SK-N-SH (cell line): ENCODE measurements around the gene HHAT.

ENCODE experiments used
- CHD2 ChIP-seq: fragments of 150-350 bp; IDR thresholded peaks from 2 replicates; pipeline ENCODE4 v1.6.1; 2018; ENCODE audit warnings: low read length; ENCODE audit not compliant: partially characterized antibody
- FOXM1 ChIP-seq: IDR thresholded peaks from 2 replicates; pipeline ENCODE4 v1.4.0; 2012; ENCODE audit warnings: low read depth, mild to moderate bottlenecking
- MEF2A ChIP-seq: IDR thresholded peaks from 2 replicates; pipeline ENCODE4 v1.4.0; 2012; ENCODE audit warnings: low read depth, borderline replicate concordance
- NRF1 ChIP-seq: IDR thresholded peaks from 2 replicates; pipeline ENCODE4 v1.6.1; 2012; ENCODE audit warnings: low read depth, mild to moderate bottlenecking, low read length
- POLR2AphosphoS5 ChIP-seq: IDR thresholded peaks from 2 replicates; pipeline ENCODE4 v1.6.1; 2012; ENCODE audit warnings: low read depth, low read length
- RCOR1 ChIP-seq: fragments of 150-350 bp; IDR thresholded peaks from 2 replicates; pipeline ENCODE4 v1.6.1; 2017; ENCODE audit warnings: antibody characterized with exemption, low read length
- TAF1 ChIP-seq: IDR thresholded peaks from 2 replicates; pipeline ENCODE4 v1.6.1; 2012; ENCODE audit warnings: low read depth, mild to moderate bottlenecking, low read length, moderate library complexity, borderline replicate concordance
- YY1 ChIP-seq: IDR thresholded peaks from 2 replicates; pipeline ENCODE4 v1.4.0; 2012; ENCODE audit warnings: low read depth, mild to moderate bottlenecking
- TF ChIP-seq, protein P1 (sequence below): fragments of 200-600 bp; sonication (generic); IDR thresholded peaks from 2 replicates; pipeline ENCODE4 v1.6.1; 2017; ENCODE audit warnings: antibody characterized with exemption, mild to moderate bottlenecking, moderate library complexity
- TF ChIP-seq, protein P2 (sequence below): IDR thresholded peaks from 2 replicates; pipeline ENCODE4 v1.4.0; 2012; ENCODE audit warnings: low read depth
- TF ChIP-seq, protein P3 (sequence below): fragments of 150-350 bp; IDR thresholded peaks from 2 replicates; pipeline ENCODE4 v1.6.1; 2016; ENCODE audit warnings: mild to moderate bottlenecking, low read depth, low read length

DNA sequence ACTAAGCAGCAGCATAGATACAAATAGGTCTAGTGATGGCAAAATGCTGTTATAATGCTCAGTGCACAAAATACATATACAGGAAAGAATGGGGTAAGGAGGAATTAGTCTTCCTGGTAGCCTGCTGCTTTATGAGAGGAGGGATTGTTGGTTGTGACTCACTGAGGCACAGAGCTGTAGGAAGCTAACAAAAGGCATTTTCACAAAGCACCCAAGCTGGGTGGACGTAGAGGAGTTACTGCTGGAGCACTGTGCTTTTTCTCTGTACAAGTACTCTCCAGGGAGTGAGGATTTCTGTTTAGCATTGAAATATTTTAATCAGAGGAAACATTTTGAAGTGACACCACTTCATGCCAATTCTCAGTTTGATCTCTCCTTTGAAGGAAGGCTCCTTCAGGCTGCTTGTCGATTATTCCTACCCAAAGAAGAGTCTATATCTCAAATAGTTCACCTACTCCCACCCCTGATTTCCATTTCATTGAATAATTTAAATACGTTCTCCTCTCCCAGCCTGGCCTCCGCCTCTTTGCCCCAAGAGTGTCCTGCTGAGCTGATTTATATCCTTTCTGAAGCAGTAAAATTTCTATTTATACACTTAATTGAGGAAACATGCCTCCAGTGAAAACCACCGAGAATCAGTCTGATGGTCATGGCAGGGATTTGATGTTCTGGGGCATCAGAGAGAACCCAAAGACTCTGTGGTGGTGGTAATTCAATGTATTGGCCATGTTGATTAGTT, 271.9 kb downstream of the HHAT start:
- TF ChIP-seq, protein P1, sequence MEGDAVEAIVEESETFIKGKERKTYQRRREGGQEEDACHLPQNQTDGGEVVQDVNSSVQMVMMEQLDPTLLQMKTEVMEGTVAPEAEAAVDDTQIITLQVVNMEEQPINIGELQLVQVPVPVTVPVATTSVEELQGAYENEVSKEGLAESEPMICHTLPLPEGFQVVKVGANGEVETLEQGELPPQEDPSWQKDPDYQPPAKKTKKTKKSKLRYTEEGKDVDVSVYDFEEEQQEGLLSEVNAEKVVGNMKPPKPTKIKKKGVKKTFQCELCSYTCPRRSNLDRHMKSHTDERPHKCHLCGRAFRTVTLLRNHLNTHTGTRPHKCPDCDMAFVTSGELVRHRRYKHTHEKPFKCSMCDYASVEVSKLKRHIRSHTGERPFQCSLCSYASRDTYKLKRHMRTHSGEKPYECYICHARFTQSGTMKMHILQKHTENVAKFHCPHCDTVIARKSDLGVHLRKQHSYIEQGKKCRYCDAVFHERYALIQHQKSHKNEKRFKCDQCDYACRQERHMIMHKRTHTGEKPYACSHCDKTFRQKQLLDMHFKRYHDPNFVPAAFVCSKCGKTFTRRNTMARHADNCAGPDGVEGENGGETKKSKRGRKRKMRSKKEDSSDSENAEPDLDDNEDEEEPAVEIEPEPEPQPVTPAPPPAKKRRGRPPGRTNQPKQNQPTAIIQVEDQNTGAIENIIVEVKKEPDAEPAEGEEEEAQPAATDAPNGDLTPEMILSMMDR, result no peak
- TF ChIP-seq FOXM1 (no peak), TAF1 (no peak), MEF2A (no peak), RCOR1 (no peak), NRF1 (no peak), YY1 (no peak), POLR2AphosphoS5 (no peak), CHD2 (no peak)
- TF ChIP-seq, protein P2, sequence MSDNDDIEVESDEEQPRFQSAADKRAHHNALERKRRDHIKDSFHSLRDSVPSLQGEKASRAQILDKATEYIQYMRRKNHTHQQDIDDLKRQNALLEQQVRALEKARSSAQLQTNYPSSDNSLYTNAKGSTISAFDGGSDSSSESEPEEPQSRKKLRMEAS, result no peak
- TF ChIP-seq, protein P3, sequence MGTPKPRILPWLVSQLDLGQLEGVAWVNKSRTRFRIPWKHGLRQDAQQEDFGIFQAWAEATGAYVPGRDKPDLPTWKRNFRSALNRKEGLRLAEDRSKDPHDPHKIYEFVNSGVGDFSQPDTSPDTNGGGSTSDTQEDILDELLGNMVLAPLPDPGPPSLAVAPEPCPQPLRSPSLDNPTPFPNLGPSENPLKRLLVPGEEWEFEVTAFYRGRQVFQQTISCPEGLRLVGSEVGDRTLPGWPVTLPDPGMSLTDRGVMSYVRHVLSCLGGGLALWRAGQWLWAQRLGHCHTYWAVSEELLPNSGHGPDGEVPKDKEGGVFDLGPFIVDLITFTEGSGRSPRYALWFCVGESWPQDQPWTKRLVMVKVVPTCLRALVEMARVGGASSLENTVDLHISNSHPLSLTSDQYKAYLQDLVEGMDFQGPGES, result no peak
